HG02870 (cell line): ENCODE data around the gene SLC39A11.
A peak's percentile ranks its signal among the peaks of the same experiment; 100 is the strongest.
"Not testable (repeated sequence)": the region's sequence is repeated elsewhere in the genome, so short reads cannot be mapped to it uniquely, and the experiment has no call there.

Experiments used
- ATAC-seq: cut with Tn5 transposase; IDR thresholded peaks from one replicate; pipeline ENCODE4 v1.9.1; 2021; ENCODE audit warnings: mild to moderate bottlenecking, moderate library complexity; ENCODE audit not compliant: unreplicated experiment

SLC39A11 gene

GRCh38 chr17:73111386-73111785 is 18.9 kb upstream of the SLC39A11 start:
- ATAC-seq, result no peak

- ATAC-seq, result no peak
Measured at GRCh38 chr17:73107191-73107590, 14.7 kb upstream of the SLC39A11 start.

- ATAC-seq, result no peak
Measured at GRCh38 chr17:73105431-73105830, 12.9 kb upstream of the SLC39A11 start.

- no peak for ATAC-seq
Measured at GRCh38 chr17:73104450-73104849, 12.0 kb upstream of the SLC39A11 start.

- no peak for ATAC-seq
Measured at GRCh38 chr17:73103641-73104335, 11.3 kb upstream of the SLC39A11 start.

- ATAC-seq, result no peak
Measured at GRCh38 chr17:73101031-73101430, 8.5 kb upstream of the SLC39A11 start.

GRCh38 chr17:73100363-73100762 is 7.9 kb upstream of the SLC39A11 start:
- ATAC-seq, result no peak

- no peak for ATAC-seq
Measured at GRCh38 chr17:73099511-73099910, 7.0 kb upstream of the SLC39A11 start.

- no peak for ATAC-seq
Measured at GRCh38 chr17:73098919-73099318, 6.4 kb upstream of the SLC39A11 start.

- ATAC-seq, result not testable (repeated sequence)
Measured at GRCh38 chr17:73097973-73098765, 5.7 kb upstream of the SLC39A11 start.

- no peak for ATAC-seq
Measured at GRCh38 chr17:73096866-73097265, 4.4 kb upstream of the SLC39A11 start.

- no peak for ATAC-seq
Measured at GRCh38 chr17:73096211-73096610, 3.7 kb upstream of the SLC39A11 start.

- no peak for ATAC-seq
Measured at GRCh38 chr17:73093286-73093685, 798 bp upstream of the SLC39A11 start.

GRCh38 chr17:73091770-73092522 is 542 bp downstream of the SLC39A11 start:
- peak; percentile 5 for ATAC-seq

- no peak for ATAC-seq
Measured at GRCh38 chr17:73091410-73091769, 1.1 kb downstream of the SLC39A11 start.

GRCh38 chr17:73090396-73091202 is 1.9 kb downstream of the SLC39A11 start:
- ATAC-seq, result no peak

- ATAC-seq, result no peak
Measured at GRCh38 chr17:73089322-73090317, 2.9 kb downstream of the SLC39A11 start.

- ATAC-seq, result no peak
Measured at GRCh38 chr17:73088561-73088960, 3.9 kb downstream of the SLC39A11 start.

GRCh38 chr17:73083432-73083831 is 9.1 kb downstream of the SLC39A11 start:
- no peak for ATAC-seq

GRCh38 chr17:73074566-73074965 is 17.9 kb downstream of the SLC39A11 start:
- ATAC-seq, result no peak
